HG03280 (cell line): ENCODE data around the gene VPREB1.
"Not testable (repeated sequence)": the region's sequence is repeated elsewhere in the genome, so short reads cannot be mapped to it uniquely, and the experiment has no call there.

Source experiments
- ATAC-seq: cut with Tn5 transposase; IDR thresholded peaks from one replicate; pipeline ENCODE4 v1.9.1; 2021; ENCODE audit warnings: mild to moderate bottlenecking, moderate library complexity; ENCODE audit not compliant: unreplicated experiment

VPREB1 gene, protein sequence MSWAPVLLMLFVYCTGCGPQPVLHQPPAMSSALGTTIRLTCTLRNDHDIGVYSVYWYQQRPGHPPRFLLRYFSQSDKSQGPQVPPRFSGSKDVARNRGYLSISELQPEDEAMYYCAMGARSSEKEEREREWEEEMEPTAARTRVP

GRCh38 chr22:22244316-22245250, at the start of gene VPREB1:
Gene VPREB1, plus strand, starts transcription at chr22:22244786. Its CDS starts 28 bp downstream, at chr22:22244814.
- ATAC-seq = no peak

- no peak for ATAC-seq
These were observed 49.7 kb upstream of the VPREB1 start for GRCh38 chr22:22194931-22195264.

GRCh38 chr22:22195265-22196017, 49.1 kb upstream of the VPREB1 start:
- ATAC-seq = peak; percentile 74

GRCh38 chr22:22196018-22196533, 48.5 kb upstream of the VPREB1 start:
- peak; percentile 64 for ATAC-seq

DNA sequence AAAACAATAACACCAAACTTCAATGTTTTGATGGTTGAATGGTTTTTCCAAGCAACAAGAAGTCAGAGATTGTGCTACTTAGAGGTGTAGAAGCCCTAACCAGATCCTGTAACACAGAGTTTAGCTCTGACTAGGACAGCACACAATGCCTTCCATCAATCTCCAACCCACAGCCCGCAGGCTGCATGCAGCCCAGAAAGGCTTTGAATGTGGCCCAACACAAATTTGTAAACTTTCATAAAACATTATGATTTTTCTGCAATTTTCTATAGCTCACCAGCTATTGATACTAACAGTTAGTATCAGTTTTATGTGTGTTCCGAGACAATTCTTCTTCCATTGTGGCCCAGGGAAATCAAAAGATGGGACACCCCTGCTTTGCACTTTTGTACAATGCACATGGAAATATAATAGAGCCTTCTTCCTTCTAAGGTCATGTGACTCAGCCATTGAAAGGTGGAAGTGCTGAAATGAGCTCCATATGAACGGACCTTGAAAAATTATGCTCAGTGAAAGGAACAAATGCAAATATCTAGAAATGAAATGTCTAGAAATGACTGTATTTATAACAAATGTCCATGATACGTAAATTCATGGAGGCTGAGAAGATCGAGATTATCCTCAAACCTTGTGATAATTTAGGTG, 47.6 kb upstream of the VPREB1 start:
- no peak for ATAC-seq

DNA sequence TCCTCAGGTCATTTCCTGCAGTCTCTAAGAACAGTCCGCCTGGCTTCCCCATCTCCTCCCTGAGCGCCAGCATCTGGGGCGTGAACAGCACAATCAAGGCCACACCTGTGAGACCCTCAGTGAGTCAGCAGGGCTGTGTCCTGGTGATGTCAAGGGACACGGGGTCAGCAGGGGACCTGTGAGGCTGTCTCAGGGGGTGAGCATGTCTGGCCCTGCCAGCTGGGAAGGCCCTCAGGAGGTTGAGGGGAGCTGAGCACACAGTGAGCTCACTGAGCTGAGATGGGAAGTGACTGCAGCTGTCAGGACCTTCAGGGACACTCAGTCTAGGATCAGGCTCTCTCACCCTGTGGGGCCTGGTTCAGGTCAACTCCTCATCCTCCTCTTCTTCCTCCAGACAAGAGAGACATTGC, 46.6 kb upstream of the VPREB1 start:
- no peak for ATAC-seq

GRCh38 chr22:22198751-22199150, 45.8 kb upstream of the VPREB1 start:
- no peak for ATAC-seq

- ATAC-seq = no peak
These were observed 45.0 kb upstream of the VPREB1 start for GRCh38 chr22:22199634-22200033.

DNA sequence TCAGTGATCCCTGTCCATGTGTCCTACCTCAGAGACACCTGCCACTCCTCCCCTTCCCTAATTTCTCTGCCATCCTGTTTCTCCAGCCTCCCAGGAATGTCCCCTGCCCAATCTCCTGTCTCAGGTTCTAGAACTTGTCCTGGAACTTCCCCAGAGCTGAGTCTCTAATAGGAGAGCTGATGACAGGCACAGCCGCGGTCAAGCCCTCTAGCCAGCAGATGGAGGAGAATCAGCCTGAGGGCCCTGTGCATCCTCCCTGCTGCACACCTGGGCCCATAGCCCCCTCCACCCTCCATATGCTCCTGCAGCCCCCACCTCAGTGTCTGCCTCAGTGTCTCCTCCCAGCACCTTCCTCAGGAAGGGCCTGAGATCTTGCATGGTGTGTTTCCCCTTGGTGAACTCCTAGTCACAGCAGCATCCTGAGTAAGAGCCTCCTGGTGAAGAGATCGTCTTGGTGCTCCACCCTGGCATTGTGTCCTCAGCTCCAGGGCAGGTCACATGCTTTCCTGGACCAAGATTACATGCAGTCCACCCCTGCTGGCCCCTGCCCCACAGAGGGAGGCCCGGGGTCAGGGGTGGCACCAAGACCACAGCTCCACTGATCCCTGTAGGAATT, 43.9 kb upstream of the VPREB1 start:
- no peak for ATAC-seq

DNA sequence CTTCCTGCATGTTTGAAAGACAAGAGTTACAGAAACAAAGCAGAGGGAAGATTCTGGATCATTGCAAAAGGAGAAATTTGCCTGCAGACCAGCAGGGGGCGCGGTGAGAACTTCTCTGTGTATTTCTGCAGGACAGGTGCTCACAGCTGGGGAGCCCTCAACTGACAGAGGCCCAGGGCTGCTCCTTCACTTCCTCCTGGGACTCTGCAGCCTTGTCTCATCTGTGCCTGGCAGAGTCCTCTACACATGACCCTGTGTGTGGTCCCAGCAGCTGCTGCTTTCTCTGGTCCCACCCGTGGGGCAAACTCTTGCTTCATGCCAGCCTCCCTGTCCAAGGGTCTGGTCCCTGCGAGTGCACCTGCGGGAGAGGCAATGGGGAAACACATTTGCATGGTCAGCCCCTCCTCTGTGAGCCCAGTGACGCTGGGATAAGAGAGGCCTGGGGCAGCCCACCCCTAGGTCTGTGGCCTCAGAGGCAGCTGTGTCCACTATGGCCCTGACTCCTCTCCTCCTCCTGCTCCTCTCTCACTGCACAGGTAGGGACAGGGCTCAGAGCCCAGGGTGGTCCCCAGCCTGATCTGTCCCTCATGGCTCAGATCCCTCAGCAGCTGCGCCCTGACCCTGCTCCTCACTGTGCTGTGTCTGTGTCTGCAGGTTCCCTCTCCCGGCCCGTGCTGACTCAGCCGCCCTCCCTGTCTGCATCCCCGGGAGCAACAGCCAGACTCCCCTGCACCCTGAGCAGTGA, 43.2 kb upstream of the VPREB1 start:
- ATAC-seq = no peak

- ATAC-seq = no peak
These were observed 42.6 kb upstream of the VPREB1 start for GRCh38 chr22:22201930-22202343.

- no peak for ATAC-seq
These were observed 41.3 kb upstream of the VPREB1 start for GRCh38 chr22:22203048-22203971.

DNA sequence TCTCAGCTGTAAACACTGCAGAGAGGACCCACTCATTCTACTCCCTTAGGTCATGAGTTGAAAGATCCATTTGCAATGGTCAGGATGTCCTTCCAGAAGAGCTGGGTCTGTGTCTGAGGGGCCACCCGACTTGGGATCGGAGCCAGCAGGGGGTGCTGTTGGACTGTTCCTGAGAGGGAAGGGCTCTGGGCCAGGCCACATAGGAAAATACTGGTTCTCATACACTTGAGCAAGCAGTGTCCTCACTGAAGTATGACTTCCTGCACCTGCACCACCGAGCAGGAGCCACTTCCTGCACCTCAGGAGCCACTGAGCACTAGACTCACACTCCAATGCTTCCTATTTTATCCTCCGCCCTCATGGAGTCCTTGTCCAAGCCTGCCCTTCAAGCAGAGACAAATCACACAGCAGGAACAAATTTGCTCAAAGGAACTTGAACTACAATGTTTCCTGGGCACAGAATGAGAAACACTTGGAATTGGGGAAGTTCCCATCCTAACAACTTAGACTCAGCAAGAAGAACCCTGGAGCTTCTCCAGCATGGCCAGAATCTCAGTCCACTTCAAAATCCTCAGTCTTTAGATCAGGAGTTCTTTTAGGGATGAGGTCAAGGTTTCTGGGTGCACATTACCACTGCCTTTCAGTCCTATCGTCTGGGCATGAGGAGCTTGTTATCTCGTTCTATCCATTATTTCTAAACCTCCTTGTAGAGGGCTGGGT, 36.6 kb upstream of the VPREB1 start:
- peak; percentile 80 for ATAC-seq

- no peak for ATAC-seq
These were observed 35.9 kb upstream of the VPREB1 start for GRCh38 chr22:22208652-22209051.

- not testable (repeated sequence) for ATAC-seq
These were observed 35.4 kb upstream of the VPREB1 start for GRCh38 chr22:22209080-22209640.

- no peak for ATAC-seq
These were observed 34.2 kb upstream of the VPREB1 start for GRCh38 chr22:22210375-22210774.

DNA sequence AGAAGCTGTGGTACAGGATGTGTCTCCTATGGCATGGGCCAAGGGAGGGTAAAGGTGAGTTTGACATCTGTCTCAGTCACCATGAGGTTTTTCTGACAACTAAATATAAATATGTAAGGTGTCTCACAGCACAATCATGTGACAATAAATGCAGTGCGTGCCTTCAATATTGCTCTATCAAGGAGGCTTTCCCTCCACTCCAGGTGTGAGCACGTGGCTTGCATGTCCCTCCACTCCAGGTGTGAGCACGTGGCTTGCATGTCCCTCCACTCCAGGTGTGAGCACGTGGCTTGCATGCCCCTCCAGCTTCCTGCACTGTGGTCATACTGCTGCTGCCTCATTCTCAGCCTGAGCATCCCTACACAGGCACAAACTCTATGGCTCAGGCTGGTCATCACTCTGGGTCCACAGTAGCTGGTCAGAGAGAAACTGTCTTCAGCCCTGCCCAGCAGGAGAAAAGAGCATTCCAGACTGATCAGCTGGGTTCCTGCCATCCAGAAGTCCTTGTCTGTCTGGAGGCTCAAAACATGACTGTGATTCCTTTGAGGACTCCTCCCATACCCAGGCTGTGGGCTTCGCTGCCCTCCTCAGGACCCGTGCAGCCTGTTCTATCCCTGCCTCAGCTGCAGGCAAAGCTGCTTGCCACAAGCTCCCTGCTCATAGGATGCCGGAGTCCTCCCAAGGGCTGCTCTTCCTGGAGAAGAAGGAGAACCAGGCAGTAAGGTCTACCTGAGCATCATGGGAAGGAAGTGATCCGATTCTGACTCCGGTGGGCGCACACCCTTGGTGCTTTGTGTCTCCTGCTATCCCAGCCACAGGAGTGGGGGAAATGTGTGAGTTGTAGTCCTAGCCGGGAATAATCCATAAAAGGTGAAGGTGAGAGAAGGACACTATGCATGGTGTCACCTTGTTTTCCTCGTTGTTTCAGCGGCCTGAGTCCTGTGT, 33.4 kb upstream of the VPREB1 start:
- no peak for ATAC-seq
